ENCODE results near the gene HCFC1R1.

Gene HCFC1R1

GRCh38 chr16:3042376-3042775, 18.6 kb upstream of the HCFC1R1 start:
- H3K27ac ChIP-seq (ENCODE audit: low read length): no peak overlapping the region
- peaks cover 30% of the 10 kb centered on the region for H3K27me3 ChIP-seq (ENCODE audit: insufficient read depth, low read length, poor library complexity)
- H2AFZ ChIP-seq (ENCODE audit: low read depth, low read length): no peak overlapping the region
- no peak for TF ChIP-seq CTCF (IDR thresholded peaks at IDR 0.05; ENCODE audit: borderline replicate concordance, extremely low read depth, low read length, poor library complexity, severe bottlenecking)
- no peak for TF ChIP-seq EZH2 (IDR thresholded peaks at IDR 0.05; ENCODE audit: borderline replicate concordance, low read depth, low read length, severe bottlenecking)
- H4K20me1 ChIP-seq (ENCODE audit: insufficient read depth, low read length): peaks cover 2% of the 10 kb centered on the region
- ATAC-seq (ENCODE audit: insufficient read depth, low read depth) (no peak), DNase-seq (no peak)
- no peaks in the 10 kb centered on the region for H3K79me2 ChIP-seq (ENCODE audit: insufficient read depth, low read length)
- H3K36me3 ChIP-seq (ENCODE audit: insufficient read depth, low read length): no peaks in the 10 kb centered on the region
- no peaks in the 10 kb centered on the region for H3K9me3 ChIP-seq (ENCODE audit: insufficient read depth, low read length, severe bottlenecking)
- peaks cover 10% of the 10 kb centered on the region for H3K4me1 ChIP-seq (ENCODE audit: insufficient read depth, low read length)
- H3K4me3 ChIP-seq (ENCODE audit: low read depth in 1 of 2, low read length in 2 of 2): no peak overlapping the region
- H3K4me2 ChIP-seq (ENCODE audit: insufficient read depth, low read length): no peak overlapping the region
- H3K9ac ChIP-seq (ENCODE audit: low read depth, low read length): no peak overlapping the region

- Histone ChIP-seq H4K20me1 (ENCODE audit: insufficient read depth, low read length) (no peaks in the 10 kb centered on the region; the same call in 1 of the 2 replicates), H3K4me1 (ENCODE audit: insufficient read depth, low read length) (no peaks in the 10 kb centered on the region), H2AFZ (ENCODE audit: low read depth, low read length) (no peak overlapping the region), H3K27ac (ENCODE audit: low read length) (no peak overlapping the region), H3K79me2 (ENCODE audit: insufficient read depth, low read length) (no peaks in the 10 kb centered on the region), H3K9me3 (ENCODE audit: insufficient read depth, low read length, severe bottlenecking) (no peaks in the 10 kb centered on the region), H3K4me3 (ENCODE audit: low read depth in 1 of 2, low read length in 2 of 2) (no peak overlapping the region), H3K9ac (ENCODE audit: low read depth, low read length) (no peak overlapping the region), H3K4me2 (ENCODE audit: insufficient read depth, low read length) (no peak overlapping the region), H3K27me3 (ENCODE audit: insufficient read depth, low read length, poor library complexity) (peaks cover 18% of the 10 kb centered on the region), H3K36me3 (ENCODE audit: insufficient read depth, low read length) (no peaks in the 10 kb centered on the region)
- TF ChIP-seq EZH2 (IDR thresholded peaks at IDR 0.05; ENCODE audit: borderline replicate concordance, low read depth, low read length, severe bottlenecking) (no peak), CTCF (IDR thresholded peaks at IDR 0.05; ENCODE audit: borderline replicate concordance, extremely low read depth, low read length, poor library complexity, severe bottlenecking) (no peak)
- DNase-seq: no peak
- ATAC-seq (ENCODE audit: insufficient read depth, low read depth): no peak
These were observed 15.2 kb upstream of the HCFC1R1 start for GRCh38 chr16:3038896-3039295.

GRCh38 chr16:3038256-3038655, 14.5 kb upstream of the HCFC1R1 start:
- H3K4me2 ChIP-seq (ENCODE audit: insufficient read depth, low read length): no peak overlapping the region
- no peak overlapping the region for H3K9ac ChIP-seq (ENCODE audit: low read depth, low read length)

More at GRCh38 chr16:3038256-3038655, 14.5 kb upstream of the HCFC1R1 start:
- Histone ChIP-seq H3K27me3 (ENCODE audit: insufficient read depth, low read length, poor library complexity) (peaks cover 16% of the 10 kb centered on the region), H3K4me3 (ENCODE audit: low read depth in 1 of 2, low read length in 2 of 2) (no peak overlapping the region), H3K27ac (ENCODE audit: low read length) (no peak overlapping the region), H3K36me3 (ENCODE audit: insufficient read depth, low read length) (no peaks in the 10 kb centered on the region), H3K9me3 (ENCODE audit: insufficient read depth, low read length, severe bottlenecking) (no peaks in the 10 kb centered on the region), H4K20me1 (ENCODE audit: insufficient read depth, low read length) (no peaks in the 10 kb centered on the region; the same call in 1 of the 2 replicates), H2AFZ (ENCODE audit: low read depth, low read length) (no peak overlapping the region), H3K4me1 (ENCODE audit: insufficient read depth, low read length) (no peaks in the 10 kb centered on the region), H3K79me2 (ENCODE audit: insufficient read depth, low read length) (no peaks in the 10 kb centered on the region)
- TF ChIP-seq CTCF (IDR thresholded peaks at IDR 0.05; ENCODE audit: borderline replicate concordance, extremely low read depth, low read length, poor library complexity, severe bottlenecking) (no peak), EZH2 (IDR thresholded peaks at IDR 0.05; ENCODE audit: borderline replicate concordance, low read depth, low read length, severe bottlenecking) (no peak)
- no peak for DNase-seq
- no peak for ATAC-seq (ENCODE audit: insufficient read depth, low read depth)
